HepG2 (cell line): ENCODE results near the gene EEFSEC. TPM values are rescaled to one million over a fixed set of nuclear protein-coding genes. Genes with fewer than 3 reads are reported as not detected.

Experiments
- AKAP8 ChIP-seq: sonication (generic); formaldehyde crosslinking; IDR thresholded peaks from 2 replicates; pipeline ENCODE4 v1.5.1; 2020; ENCODE audit warnings: mild to moderate bottlenecking, missing genetic modification reagents
- ASH2L ChIP-seq: fragments of 300-600, 200-600 bp; sonication (generic); IDR thresholded peaks from 2 replicates; pipeline ENCODE4 v1.7.0; 2017; ENCODE audit warnings: low read depth, mild to moderate bottlenecking, moderate library complexity, mixed read lengths, low read length; ENCODE audit not compliant: insufficient read length
- CCAR2 ChIP-seq: fragments of 200-400 bp; formaldehyde crosslinking; optimal IDR thresholded peaks from 2 replicates; pipeline ENCODE3; 2018; ENCODE audit warnings: low read depth, mild to moderate bottlenecking, low read length, moderate library complexity
- EZH2 ChIP-seq: conservative IDR thresholded peaks from 2 replicates; pipeline ENCODE4 v1.6.1; 2012; ENCODE audit warnings: mild to moderate bottlenecking, low read depth, low read length, moderate library complexity
- GABPB1 ChIP-seq: IDR thresholded peaks from 2 replicates; pipeline ENCODE4 v1.6.1; 2016; ENCODE audit warnings: mild to moderate bottlenecking, missing genetic modification reagents, moderate library complexity, missing compliant biosample characterization
- KAT2B ChIP-seq: fragments of 150-350 bp; IDR thresholded peaks from 2 replicates; pipeline ENCODE4 v1.6.1; 2014; ENCODE audit warnings: low read depth, low read length, borderline replicate concordance
- KDM2A ChIP-seq: sonication (generic); formaldehyde crosslinking; IDR thresholded peaks from 2 replicates; pipeline ENCODE4 v1.4.0; 2020; ENCODE audit warnings: low read depth, missing genetic modification reagents, borderline replicate concordance
- KLF16 ChIP-seq, 2 experiments: sonication (generic) in 1 of 2; formaldehyde crosslinking in 1 of 2; IDR thresholded peaks; 2 replicates each; pipeline versions ENCODE4 v1.6.1 to v1.8.0; 2016 to 2023; ENCODE audit warnings: missing genetic modification reagents in 2 of 2, missing compliant biosample characterization in 1 of 2
- MTF2 ChIP-seq: sonication (generic); formaldehyde crosslinking; IDR thresholded peaks from 2 replicates; pipeline ENCODE4 v1.5.0; 2020; ENCODE audit warnings: missing genetic modification reagents, borderline replicate concordance
- MXI1 ChIP-seq: IDR thresholded peaks from 3 replicates; pipeline ENCODE4 v1.6.1; 2012; ENCODE audit warnings: low read depth, low read length, inconsistent platforms, borderline replicate concordance
- POLR2AphosphoS5 ChIP-seq: IDR thresholded peaks from 2 replicates; pipeline ENCODE4 v1.6.1; 2012; ENCODE audit warnings: low read depth, low read length
- RFXANK ChIP-seq: IDR thresholded peaks from 2 replicates; pipeline ENCODE4 v1.6.1; 2016
- RNF2 ChIP-seq: fragments of 450-650 bp; conservative IDR thresholded peaks from 2 replicates; pipeline ENCODE4 v1.6.1; 2016; ENCODE audit warnings: low read depth
- RXRA ChIP-seq: sonication (generic); formaldehyde crosslinking; IDR thresholded peaks from 2 replicates; pipeline ENCODE4 v1.5.1; 2020; ENCODE audit warnings: missing genetic modification reagents
- TAF1 ChIP-seq: sonication (generic); formaldehyde crosslinking; IDR thresholded peaks from 2 replicates; pipeline ENCODE4 v1.4.0; 2020; ENCODE audit warnings: missing genetic modification reagents
- XBP1 ChIP-seq: sonication (generic); formaldehyde crosslinking; IDR thresholded peaks from 2 replicates; pipeline ENCODE4 v1.5.0; 2020; ENCODE audit warnings: missing genetic modification reagents
- ZKSCAN1 ChIP-seq: fragments of 150-350 bp; IDR thresholded peaks from 2 replicates; pipeline ENCODE4 v1.6.1; 2014; ENCODE audit warnings: low read length
- ZNF224 ChIP-seq: sonication (generic); formaldehyde crosslinking; IDR thresholded peaks from 2 replicates; pipeline ENCODE4 v1.5.0; 2020; ENCODE audit warnings: mild to moderate bottlenecking, missing genetic modification reagents
- ZNF672 ChIP-seq: sonication (generic); formaldehyde crosslinking; IDR thresholded peaks from 2 replicates; pipeline ENCODE4 v1.8.1; 2022; ENCODE audit warnings: missing genetic modification reagents
- ZNF674 ChIP-seq: sonication (generic); formaldehyde crosslinking; IDR thresholded peaks from 2 replicates; pipeline ENCODE4 v1.5.0; 2020; ENCODE audit warnings: low read depth, mild to moderate bottlenecking, missing genetic modification reagents
- ZNF879 ChIP-seq: sonication (generic); formaldehyde crosslinking; IDR thresholded peaks from 2 replicates; pipeline ENCODE4 v1.8.1; 2023; ENCODE audit warnings: missing genetic modification reagents
- ZZZ3 ChIP-seq: sonication (generic); formaldehyde crosslinking; IDR thresholded peaks from 2 replicates; pipeline ENCODE4 v1.4.0; 2020; ENCODE audit warnings: missing genetic modification reagents, mild to moderate bottlenecking, borderline replicate concordance
- polyA plus RNA-seq, 8 experiments: library from polyadenylated mRNA; depleted of rRNA in 3 of 8; stranded (reverse) in 7 of 8; unstranded in 1 of 8; fragments of >200 nt; fragmentation: Illumina TruSeq in 4 of 8; extraction: Trizol in 4 of 8; gene quantifications; 2 replicates each; pipeline versions ENCODE4 v1.2.1 to v1.2.3, GENCODE V29; 2011 to 2016; ENCODE audit warnings: low read depth in 4 of 8, missing spikeins in 1 of 8, mixed read lengths in 1 of 8; ENCODE audit not compliant: insufficient read depth in 1 of 8
- total RNA-seq, 5 experiments: library from RNA; depleted of rRNA; stranded (reverse); fragments of >200 nt; fragmentation: Illumina TruSeq; extraction: Trizol; gene quantifications; 2 replicates each; pipeline ENCODE4 v1.2.3, GENCODE V29; 2016; ENCODE audit warnings: low read depth in 1 of 5
- TF ChIP-seq, protein P1 (sequence below), 2 experiments: sonication (generic) in 1 of 2; formaldehyde crosslinking in 1 of 2; IDR thresholded peaks; 2 replicates each; pipeline versions ENCODE4 v1.5.1 to v1.6.1; 2011 to 2020; ENCODE audit warnings: borderline replicate concordance in 1 of 2, low read depth in 1 of 2, low read length in 1 of 2, mild to moderate bottlenecking in 1 of 2, missing genetic modification reagents in 1 of 2, moderate library complexity in 1 of 2
- TF ChIP-seq, protein P2 (sequence below): sonication (generic); formaldehyde crosslinking; IDR thresholded peaks from 2 replicates; pipeline ENCODE4 v1.5.0; 2020; ENCODE audit warnings: mild to moderate bottlenecking, missing genetic modification reagents, moderate library complexity
- TF ChIP-seq, protein P3 (sequence below): sonication (generic); formaldehyde crosslinking; IDR thresholded peaks from 2 replicates; pipeline ENCODE4 v1.9.0; 2022; ENCODE audit warnings: low read depth, missing genetic modification reagents
- TF ChIP-seq, protein P4 (sequence below): sonication (generic); formaldehyde crosslinking; IDR thresholded peaks from 2 replicates; pipeline ENCODE4 v1.4.0; 2020; ENCODE audit warnings: missing genetic modification reagents, low read depth, mild to moderate bottlenecking, borderline replicate concordance

Gene EEFSEC
- total and polyA plus RNA-seq, 2 of the 13 experiments (the other 11 are each of a cell fraction or from before 2014, with no cell fraction given) = 6.4 to 24.2 TPM

DNA sequence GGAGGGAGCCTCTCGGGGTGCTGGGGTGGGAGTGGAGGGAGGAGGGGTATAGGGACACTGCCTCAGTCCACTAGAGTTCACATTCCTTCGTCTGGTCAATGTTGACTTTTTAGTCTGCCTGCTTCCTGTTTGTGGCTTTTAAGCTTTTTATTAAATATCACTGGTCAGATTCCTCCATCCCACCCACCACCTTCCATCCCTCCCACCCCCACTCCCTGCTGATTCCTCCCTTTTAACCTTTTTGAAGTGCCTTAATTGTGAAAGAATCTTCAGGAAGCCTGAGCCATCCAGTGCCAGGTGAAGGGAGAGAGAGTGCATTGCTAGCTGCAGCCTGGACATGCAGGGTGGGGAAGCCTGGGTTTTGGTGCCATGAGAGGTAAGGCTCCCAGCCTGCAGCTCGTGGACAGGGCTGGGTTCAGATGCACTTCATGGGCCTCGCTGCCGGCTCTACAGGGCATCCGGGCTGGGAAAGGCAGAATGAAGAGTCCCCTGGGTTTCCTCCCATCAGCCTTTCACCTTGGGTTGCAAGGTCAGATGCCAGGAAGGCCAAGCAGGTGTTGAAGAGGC lies 207.5 kb downstream of the EEFSEC start (continued):
- TF ChIP-seq GABPB1 (CRISPR knock-in tag) (no peak), MXI1 (no peak), ZNF672 (CRISPR knock-in tag) (no peak), ASH2L (peak; percentile 15), AKAP8 (CRISPR knock-in tag) (0 out of 2 replicates have a peak, but pooled peaks have one; percentile 30), RXRA (no peak), KAT2B (no peak), CCAR2 (no peak), TAF1 (CRISPR knock-in tag) (no peak), KDM2A (CRISPR knock-in tag) (no peak), ZNF674 (CRISPR knock-in tag) (no peak), ZZZ3 (CRISPR knock-in tag) (no peak), ZNF224 (CRISPR knock-in tag) (no peak), EZH2 (no peak), POLR2AphosphoS5 (no peak), MTF2 (CRISPR knock-in tag) (no peak), XBP1 (CRISPR knock-in tag) (no peak), RFXANK (CRISPR knock-in tag) (no peak), ZKSCAN1 (no peak), KLF16 (CRISPR knock-in tag; IDR thresholded peaks at IDR 0.05) (no peak), ZNF879 (CRISPR knock-in tag) (no peak), RNF2 (no peak)
- TF ChIP-seq, protein P1, sequence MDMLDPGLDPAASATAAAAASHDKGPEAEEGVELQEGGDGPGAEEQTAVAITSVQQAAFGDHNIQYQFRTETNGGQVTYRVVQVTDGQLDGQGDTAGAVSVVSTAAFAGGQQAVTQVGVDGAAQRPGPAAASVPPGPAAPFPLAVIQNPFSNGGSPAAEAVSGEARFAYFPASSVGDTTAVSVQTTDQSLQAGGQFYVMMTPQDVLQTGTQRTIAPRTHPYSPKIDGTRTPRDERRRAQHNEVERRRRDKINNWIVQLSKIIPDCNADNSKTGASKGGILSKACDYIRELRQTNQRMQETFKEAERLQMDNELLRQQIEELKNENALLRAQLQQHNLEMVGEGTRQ (IDR thresholded peaks at IDR 0.05; ENCODE audit: low read depth, low read length) = no peak
- TF ChIP-seq, protein P1 (CRISPR knock-in tag; IDR thresholded peaks at IDR 0.05; ENCODE audit: borderline replicate concordance) = no peak
- TF ChIP-seq, protein P2, sequence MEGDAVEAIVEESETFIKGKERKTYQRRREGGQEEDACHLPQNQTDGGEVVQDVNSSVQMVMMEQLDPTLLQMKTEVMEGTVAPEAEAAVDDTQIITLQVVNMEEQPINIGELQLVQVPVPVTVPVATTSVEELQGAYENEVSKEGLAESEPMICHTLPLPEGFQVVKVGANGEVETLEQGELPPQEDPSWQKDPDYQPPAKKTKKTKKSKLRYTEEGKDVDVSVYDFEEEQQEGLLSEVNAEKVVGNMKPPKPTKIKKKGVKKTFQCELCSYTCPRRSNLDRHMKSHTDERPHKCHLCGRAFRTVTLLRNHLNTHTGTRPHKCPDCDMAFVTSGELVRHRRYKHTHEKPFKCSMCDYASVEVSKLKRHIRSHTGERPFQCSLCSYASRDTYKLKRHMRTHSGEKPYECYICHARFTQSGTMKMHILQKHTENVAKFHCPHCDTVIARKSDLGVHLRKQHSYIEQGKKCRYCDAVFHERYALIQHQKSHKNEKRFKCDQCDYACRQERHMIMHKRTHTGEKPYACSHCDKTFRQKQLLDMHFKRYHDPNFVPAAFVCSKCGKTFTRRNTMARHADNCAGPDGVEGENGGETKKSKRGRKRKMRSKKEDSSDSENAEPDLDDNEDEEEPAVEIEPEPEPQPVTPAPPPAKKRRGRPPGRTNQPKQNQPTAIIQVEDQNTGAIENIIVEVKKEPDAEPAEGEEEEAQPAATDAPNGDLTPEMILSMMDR (CRISPR knock-in tag) = no peak
- TF ChIP-seq, protein P3, sequence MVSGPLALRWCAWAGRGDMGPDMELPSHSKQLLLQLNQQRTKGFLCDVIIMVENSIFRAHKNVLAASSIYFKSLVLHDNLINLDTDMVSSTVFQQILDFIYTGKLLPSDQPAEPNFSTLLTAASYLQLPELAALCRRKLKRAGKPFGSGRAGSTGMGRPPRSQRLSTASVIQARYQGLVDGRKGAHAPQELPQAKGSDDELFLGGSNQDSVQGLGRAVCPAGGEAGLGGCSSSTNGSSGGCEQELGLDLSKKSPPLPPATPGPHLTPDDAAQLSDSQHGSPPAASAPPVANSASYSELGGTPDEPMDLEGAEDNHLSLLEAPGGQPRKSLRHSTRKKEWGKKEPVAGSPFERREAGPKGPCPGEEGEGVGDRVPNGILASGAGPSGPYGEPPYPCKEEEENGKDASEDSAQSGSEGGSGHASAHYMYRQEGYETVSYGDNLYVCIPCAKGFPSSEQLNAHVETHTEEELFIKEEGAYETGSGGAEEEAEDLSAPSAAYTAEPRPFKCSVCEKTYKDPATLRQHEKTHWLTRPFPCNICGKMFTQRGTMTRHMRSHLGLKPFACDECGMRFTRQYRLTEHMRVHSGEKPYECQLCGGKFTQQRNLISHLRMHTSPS (CRISPR knock-in tag) = no peak; the same call in 1 of the 2 replicates
- TF ChIP-seq, protein P4, sequence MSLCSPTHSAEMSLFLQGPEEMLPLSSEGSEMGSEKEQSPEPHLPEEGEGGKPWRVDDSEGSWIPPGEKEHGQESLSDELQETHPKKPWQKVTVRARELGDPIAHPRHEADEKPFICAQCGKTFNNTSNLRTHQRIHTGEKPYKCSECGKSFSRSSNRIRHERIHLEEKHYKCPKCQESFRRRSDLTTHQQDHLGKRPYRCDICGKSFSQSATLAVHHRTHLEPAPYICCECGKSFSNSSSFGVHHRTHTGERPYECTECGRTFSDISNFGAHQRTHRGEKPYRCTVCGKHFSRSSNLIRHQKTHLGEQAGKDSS (CRISPR knock-in tag) = no peak; the same call in 1 of the 2 replicates
